ENCODE measurements around the gene PTTG1IP. TPM values are rescaled to one million over a fixed set of nuclear protein-coding genes. Genes with fewer than 3 reads are reported as not detected.

Gene PTTG1IP
- total and polyA plus RNA-seq, 10 of the 15 experiments (the other 5 are each of a cell fraction or from before 2014, with no cell fraction given): 2.4 to 56.4 (median 44.4) TPM

DNA sequence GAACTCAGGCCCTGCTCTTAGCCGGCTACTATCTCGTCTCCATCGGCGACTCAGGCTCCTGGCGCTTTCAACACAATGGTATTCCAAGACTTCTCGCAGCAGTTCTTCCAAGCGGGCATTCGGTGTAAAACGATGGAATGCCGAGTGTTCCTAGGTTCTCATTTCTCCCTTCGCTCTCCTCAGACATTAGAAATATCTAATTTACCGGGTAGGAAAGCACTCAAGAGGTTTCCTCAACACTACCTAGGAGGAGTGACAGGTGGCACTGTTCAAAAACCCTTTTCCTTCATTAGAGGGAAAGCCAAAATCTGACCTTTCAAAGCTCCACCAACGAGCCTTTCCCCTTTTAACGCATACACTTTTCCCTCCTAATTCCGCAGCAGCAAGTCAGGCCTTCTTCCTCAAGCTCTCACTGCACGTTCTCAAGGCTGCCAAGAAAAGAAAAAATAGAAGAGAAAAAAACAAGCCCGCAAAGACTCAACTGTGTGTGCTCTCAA, 72.5 kb downstream of the PTTG1IP start (continued):
- TF ChIP-seq, protein P1, sequence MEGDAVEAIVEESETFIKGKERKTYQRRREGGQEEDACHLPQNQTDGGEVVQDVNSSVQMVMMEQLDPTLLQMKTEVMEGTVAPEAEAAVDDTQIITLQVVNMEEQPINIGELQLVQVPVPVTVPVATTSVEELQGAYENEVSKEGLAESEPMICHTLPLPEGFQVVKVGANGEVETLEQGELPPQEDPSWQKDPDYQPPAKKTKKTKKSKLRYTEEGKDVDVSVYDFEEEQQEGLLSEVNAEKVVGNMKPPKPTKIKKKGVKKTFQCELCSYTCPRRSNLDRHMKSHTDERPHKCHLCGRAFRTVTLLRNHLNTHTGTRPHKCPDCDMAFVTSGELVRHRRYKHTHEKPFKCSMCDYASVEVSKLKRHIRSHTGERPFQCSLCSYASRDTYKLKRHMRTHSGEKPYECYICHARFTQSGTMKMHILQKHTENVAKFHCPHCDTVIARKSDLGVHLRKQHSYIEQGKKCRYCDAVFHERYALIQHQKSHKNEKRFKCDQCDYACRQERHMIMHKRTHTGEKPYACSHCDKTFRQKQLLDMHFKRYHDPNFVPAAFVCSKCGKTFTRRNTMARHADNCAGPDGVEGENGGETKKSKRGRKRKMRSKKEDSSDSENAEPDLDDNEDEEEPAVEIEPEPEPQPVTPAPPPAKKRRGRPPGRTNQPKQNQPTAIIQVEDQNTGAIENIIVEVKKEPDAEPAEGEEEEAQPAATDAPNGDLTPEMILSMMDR (IDR thresholded peaks at IDR 0.05 in 2 of 3, conservative IDR thresholded peaks at IDR 0.05 in 1 of 3; ENCODE audit: control insufficient read depth in 2 of 3, extremely low read depth in 1 of 3, insufficient read depth in 1 of 3, low read depth in 3 of 3, low read length in 3 of 3): peak; percentile 48 to 58 (median 55); a peak in 5 of 6 replicates

DNA sequence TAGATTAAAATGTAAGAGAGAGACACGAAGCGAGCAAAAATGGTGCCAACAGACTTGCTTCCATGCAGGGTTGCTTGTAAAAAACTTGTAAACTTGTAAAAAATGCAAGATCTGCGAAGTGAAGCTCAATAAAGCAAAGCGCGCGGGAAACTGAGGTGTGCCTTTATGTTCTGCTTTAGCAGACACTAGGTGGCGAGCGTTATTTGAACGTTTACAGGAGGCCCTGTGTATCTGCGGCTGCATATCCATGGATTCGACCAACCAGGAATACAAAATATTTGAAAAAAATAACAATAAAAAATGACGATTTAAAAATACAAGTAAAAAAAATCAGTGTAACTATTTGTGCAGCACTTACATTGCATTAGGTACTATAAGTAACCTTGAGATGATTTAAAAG, 73.4 kb downstream of the PTTG1IP start:
- Histone ChIP-seq H3K9ac (ENCODE audit: control insufficient read depth, insufficient read depth, low read length) (no peak overlapping the region; the same call in 1 of the 2 replicates), H3K4me1 (ENCODE audit: control insufficient read depth, insufficient read depth, low read length) (peaks cover 12% of the 10 kb centered on the region), H3K4me2 (ENCODE audit: control insufficient read depth, insufficient read depth) (peak overlapping the region; percentile 72), H3K79me2 (ENCODE audit: control insufficient read depth, insufficient read depth, low read length) (peaks cover 63% of the 10 kb centered on the region), H2AFZ (ENCODE audit: control insufficient read depth, low read depth, low read length) (no peak overlapping the region), H3K4me3 (peak overlapping the region; percentile 72), H3K9me3 (replicated peaks; ENCODE audit: control insufficient read depth, insufficient read depth, low read length) (no peaks in the 10 kb centered on the region), H3K27ac (ENCODE audit: control insufficient read depth, insufficient read depth) (no peak overlapping the region), H4K20me1 (ENCODE audit: control insufficient read depth, insufficient read depth) (no peaks in the 10 kb centered on the region), H3K36me3 (ENCODE audit: control insufficient read depth in 2 of 2, insufficient read depth in 2 of 2, low read length in 1 of 2) (peaks cover 0 to 14% of the 10 kb centered on the region in 2 experiments), H3K27me3 (replicated peaks in 1 of 2; ENCODE audit: control insufficient read depth in 2 of 2, insufficient read depth in 2 of 2, low read length in 1 of 2) (no peaks in the 10 kb centered on the region)
- DNase-seq (ENCODE audit: low read depth, low spot score) (no peak), ATAC-seq (no peak), FAIRE-seq (no peak)
- RAD21 ChIA-PET (ENCODE audit: unreplicated experiment): interaction anchor here (0.8 to 4.0 kb wide), 10 partner anchors 15 to 329 kb away, joined by 3 to 35 read pairs (median 7); partner anchors contain the start of gene PTTG1IP
- in situ Hi-C loops (cut with MboI): no loop called here
- POLR2A ChIA-PET: interaction anchor here (0.6 to 2.8 kb wide), 3 partner anchors 75 to 127 kb away, joined by 5 to 15 read pairs (median 6); partner anchors contain the start of gene PTTG1IP
- SMC1A ChIA-PET (ENCODE audit: uncharacterized antibody, unreplicated experiment): interaction anchor here (1.1 to 4.8 kb wide), 8 partner anchors 11 to 331 kb away, joined by 3 to 33 read pairs (median 8); partner anchors contain the start of gene PTTG1IP
- whole genome bisulfite sequencing (ENCODE audit: insufficient coverage, insufficient replicate concordance, low lambda C conversion rate, missing lambda C conversion rate): 62% methylated on average over 12 of the region's 12 CpGs
- intact Hi-C loops (cut with micrococcal nuclease; ENCODE audit: unreplicated experiment): loop anchor here (5.0 to 10.0 kb wide), 3 partner anchors 72 to 335 kb away; partner anchors contain the start of gene PTTG1IP
- CTCF ChIA-PET: interaction anchor here (0.8 to 5.0 kb wide), 19 partner anchors 8 to 338 kb away, joined by 3 to 67 read pairs (median 5); partner anchors contain the start of gene PTTG1IP
- BruUV-seq (replicated peaks): no TSS peak
- TF ChIP-seq EP300 (IDR thresholded peaks at IDR 0.05; ENCODE audit: borderline replicate concordance in 1 of 2, control insufficient read depth in 1 of 2, low read depth in 2 of 2, low read length in 2 of 2): no peak
- TF ChIP-seq, protein P1 (IDR thresholded peaks at IDR 0.05 in 2 of 3, conservative IDR thresholded peaks at IDR 0.05 in 1 of 3; ENCODE audit: control insufficient read depth in 2 of 3, extremely low read depth in 1 of 3, insufficient read depth in 1 of 3, low read depth in 3 of 3, low read length in 3 of 3): peak; percentile 18 to 40 (median 37); a peak in 3 of 6 replicates
- TF ChIP-seq, protein P2, sequence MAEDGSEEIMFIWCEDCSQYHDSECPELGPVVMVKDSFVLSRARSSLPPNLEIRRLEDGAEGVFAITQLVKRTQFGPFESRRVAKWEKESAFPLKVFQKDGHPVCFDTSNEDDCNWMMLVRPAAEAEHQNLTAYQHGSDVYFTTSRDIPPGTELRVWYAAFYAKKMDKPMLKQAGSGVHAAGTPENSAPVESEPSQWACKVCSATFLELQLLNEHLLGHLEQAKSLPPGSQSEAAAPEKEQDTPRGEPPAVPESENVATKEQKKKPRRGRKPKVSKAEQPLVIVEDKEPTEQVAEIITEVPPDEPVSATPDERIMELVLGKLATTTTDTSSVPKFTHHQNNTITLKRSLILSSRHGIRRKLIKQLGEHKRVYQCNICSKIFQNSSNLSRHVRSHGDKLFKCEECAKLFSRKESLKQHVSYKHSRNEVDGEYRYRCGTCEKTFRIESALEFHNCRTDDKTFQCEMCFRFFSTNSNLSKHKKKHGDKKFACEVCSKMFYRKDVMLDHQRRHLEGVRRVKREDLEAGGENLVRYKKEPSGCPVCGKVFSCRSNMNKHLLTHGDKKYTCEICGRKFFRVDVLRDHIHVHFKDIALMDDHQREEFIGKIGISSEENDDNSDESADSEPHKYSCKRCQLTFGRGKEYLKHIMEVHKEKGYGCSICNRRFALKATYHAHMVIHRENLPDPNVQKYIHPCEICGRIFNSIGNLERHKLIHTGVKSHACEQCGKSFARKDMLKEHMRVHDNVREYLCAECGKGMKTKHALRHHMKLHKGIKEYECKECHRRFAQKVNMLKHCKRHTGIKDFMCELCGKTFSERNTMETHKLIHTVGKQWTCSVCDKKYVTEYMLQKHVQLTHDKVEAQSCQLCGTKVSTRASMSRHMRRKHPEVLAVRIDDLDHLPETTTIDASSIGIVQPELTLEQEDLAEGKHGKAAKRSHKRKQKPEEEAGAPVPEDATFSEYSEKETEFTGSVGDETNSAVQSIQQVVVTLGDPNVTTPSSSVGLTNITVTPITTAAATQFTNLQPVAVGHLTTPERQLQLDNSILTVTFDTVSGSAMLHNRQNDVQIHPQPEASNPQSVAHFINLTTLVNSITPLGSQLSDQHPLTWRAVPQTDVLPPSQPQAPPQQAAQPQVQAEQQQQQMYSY (CRISPR knock-in tag; IDR thresholded peaks at IDR 0.05): no peak
- no peak for TF ChIP-seq NBN (IDR thresholded peaks at IDR 0.05)
- no peak for TF ChIP-seq IKZF2 (IDR thresholded peaks at IDR 0.05)
- no peak for TF ChIP-seq SPI1 (IDR thresholded peaks at IDR 0.05; ENCODE audit: borderline replicate concordance, insufficient read depth, low read depth, low read length)
- TF ChIP-seq NR2C1 (IDR thresholded peaks at IDR 0.05): no peak
